Upper lobe of right lung (tissue), 1 donor: ENCODE measurements around the gene OAF. TPM values are rescaled to one million over a fixed set of nuclear protein-coding genes. Genes with fewer than 3 reads are reported as not detected.

Experiments used
- ATAC-seq: fragments of 200-7000 bp; cut with Tn5 transposase; one replicate; pipeline ENCODE4 v1.9.1; 2020; ENCODE audit warnings: mild to moderate bottlenecking, moderate library complexity
- DNase-seq: peaks from one replicate; pipeline ENCODE4 v3.0.0-alpha.2; 2020
- H3K27ac ChIP-seq: fragments of 200-600 bp; one replicate; pipeline ENCODE4 v1.8.0; 2022
- H3K27me3 ChIP-seq: fragments of 200-600 bp; one replicate; pipeline ENCODE4 v1.8.0; 2022; ENCODE audit warnings: mild to moderate bottlenecking
- H3K36me3 ChIP-seq: fragments of 200-600 bp; one replicate; pipeline ENCODE4 v1.8.0; 2022
- H3K4me1 ChIP-seq: fragments of 200-600 bp; one replicate; pipeline ENCODE4 v1.8.0; 2022
- H3K4me3 ChIP-seq: fragments of 200-600 bp; one replicate; pipeline ENCODE4 v1.8.0; 2022; ENCODE audit warnings: mild to moderate bottlenecking
- H3K9me3 ChIP-seq: fragments of 200-600 bp; one replicate; pipeline ENCODE4 v1.8.0; 2022
- CTCF ChIP-seq: fragments of 200-600 bp; IDR thresholded peaks from one replicate; pipeline ENCODE4 v1.8.0; 2022; ENCODE audit warnings: antibody characterized with exemption
- intact Hi-C: fragments of 100-400 bp; cut with DNase I; formaldehyde crosslinking; loops from one replicate; pipeline ENCODE4 v1.11.0; 2022
- total RNA-seq: library from RNA; stranded (reverse); fragmentation: NEBNext Ultra II Directional; extraction: Animal tissue kit (Norgen Biotek cat#: 25700); gene quantifications from one replicate; pipeline ENCODE4 v1.2.1, GENCODE V29; 2021
- donor health status: DM: no; HTN: yes; CAD: no; lungs with severe emphysema.

The OAF gene
- total RNA-seq, 1 donor from 2014 or later: 19.8 TPM

GRCh38 chr11:120258661-120259060 is 47.8 kb downstream of the OAF start:
- no peak for TF ChIP-seq CTCF
- intact Hi-C loops: no loop called here
- H3K4me3 ChIP-seq: no peak overlapping the region
- no peak for DNase-seq
- H3K27me3 ChIP-seq: peaks cover 13% of the 10 kb centered on the region
- H3K9me3 ChIP-seq: no peaks in the 10 kb centered on the region
- no peak for ATAC-seq
- H3K4me1 ChIP-seq: no peaks in the 10 kb centered on the region
- H3K36me3 ChIP-seq: no peaks in the 10 kb centered on the region
- no peak overlapping the region for H3K27ac ChIP-seq

GRCh38 chr11:120259241-120259640 is 48.4 kb downstream of the OAF start:
- Histone ChIP-seq H3K9me3 (no peaks in the 10 kb centered on the region), H3K27me3 (peaks cover 13% of the 10 kb centered on the region), H3K4me3 (no peak overlapping the region), H3K4me1 (no peaks in the 10 kb centered on the region), H3K36me3 (no peaks in the 10 kb centered on the region), H3K27ac (no peak overlapping the region)
- DNase-seq: no peak
- TF ChIP-seq CTCF: no peak
- ATAC-seq: no peak
- intact Hi-C loops: no loop called here

GRCh38 chr11:120259988-120260565 is 49.2 kb downstream of the OAF start:
- Histone ChIP-seq H3K9me3 (no peaks in the 10 kb centered on the region), H3K36me3 (no peaks in the 10 kb centered on the region), H3K27me3 (peaks cover 9% of the 10 kb centered on the region), H3K4me3 (no peak overlapping the region), H3K27ac (no peak overlapping the region), H3K4me1 (no peaks in the 10 kb centered on the region)
- TF ChIP-seq CTCF: no peak
- no peak for DNase-seq
- no peak for ATAC-seq
- intact Hi-C loops: no loop called here

GRCh38 chr11:120260616-120261015 is 49.8 kb downstream of the OAF start:
- H3K36me3 ChIP-seq: no peaks in the 10 kb centered on the region
- ATAC-seq (no peak), DNase-seq (no peak)
- H3K27me3 ChIP-seq: peaks cover 6% of the 10 kb centered on the region
- no peaks in the 10 kb centered on the region for H3K4me1 ChIP-seq
- TF ChIP-seq CTCF: no peak
- intact Hi-C loops: no loop called here
- no peaks in the 10 kb centered on the region for H3K9me3 ChIP-seq
- no peak overlapping the region for H3K27ac ChIP-seq
- no peak overlapping the region for H3K4me3 ChIP-seq

- peaks cover 3% of the 10 kb centered on the region for H3K27me3 ChIP-seq
- no peaks in the 10 kb centered on the region for H3K4me1 ChIP-seq
- no peaks in the 10 kb centered on the region for H3K9me3 ChIP-seq
- intact Hi-C loops: no loop called here
- no peak for DNase-seq
- TF ChIP-seq CTCF: no peak
- ATAC-seq: no peak
- H3K4me3 ChIP-seq: no peak overlapping the region
- H3K36me3 ChIP-seq: no peaks in the 10 kb centered on the region
- H3K27ac ChIP-seq: no peak overlapping the region
These were observed 50.5 kb downstream of the OAF start for GRCh38 chr11:120261321-120261720.

- TF ChIP-seq CTCF: no peak
These were observed 51.1 kb downstream of the OAF start for GRCh38 chr11:120261931-120262330.

More at GRCh38 chr11:120261931-120262330, 51.1 kb downstream of the OAF start:
- Histone ChIP-seq H3K27ac (no peak overlapping the region), H3K4me1 (no peaks in the 10 kb centered on the region), H3K4me3 (no peak overlapping the region), H3K9me3 (no peaks in the 10 kb centered on the region), H3K27me3 (peaks cover 3% of the 10 kb centered on the region), H3K36me3 (no peaks in the 10 kb centered on the region)
- intact Hi-C loops: no loop called here
- DNase-seq (no peak), ATAC-seq (no peak)
